RKO (cell line): ENCODE results near the gene NPB.
"Not testable (repeated sequence)": the region's sequence is repeated elsewhere in the genome, so short reads cannot be mapped to it uniquely, and the experiment has no call there.

Experiments used
- DNase-seq: peaks from one replicate; pipeline ENCODE4 v3.0.0-alpha.2; 2016; ENCODE audit warnings: low spot score

NPB gene

GRCh38 chr17:81912441-81913309, 10.6 kb downstream of the NPB start:
- no peak for DNase-seq

- DNase-seq = no peak
Observed at GRCh38 chr17:81913394-81914102, 11.5 kb downstream of the NPB start.

- DNase-seq = no peak
Observed at GRCh38 chr17:81914103-81914850, 12.2 kb downstream of the NPB start.

DNA sequence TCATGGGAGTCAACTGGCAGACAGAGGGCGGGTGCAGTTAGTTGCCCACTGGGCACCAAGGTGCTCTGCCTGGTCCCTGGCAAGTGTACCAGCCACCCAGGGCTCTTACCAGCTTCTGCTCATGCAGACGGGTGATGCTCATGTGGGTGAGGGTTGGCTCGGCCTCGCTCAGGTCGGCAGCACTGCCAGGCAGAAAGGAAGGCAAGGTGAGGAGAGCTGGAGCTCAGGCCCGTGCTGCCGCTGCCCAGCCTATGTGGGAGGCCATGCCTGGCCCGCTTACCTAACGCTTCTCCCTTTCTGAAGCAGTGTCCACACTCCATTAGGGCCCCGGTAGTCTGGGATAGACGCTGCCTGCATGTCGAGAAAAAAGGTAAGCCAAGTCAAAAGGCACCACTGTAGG, 13.3 kb downstream of the NPB start:
- no peak for DNase-seq

DNA sequence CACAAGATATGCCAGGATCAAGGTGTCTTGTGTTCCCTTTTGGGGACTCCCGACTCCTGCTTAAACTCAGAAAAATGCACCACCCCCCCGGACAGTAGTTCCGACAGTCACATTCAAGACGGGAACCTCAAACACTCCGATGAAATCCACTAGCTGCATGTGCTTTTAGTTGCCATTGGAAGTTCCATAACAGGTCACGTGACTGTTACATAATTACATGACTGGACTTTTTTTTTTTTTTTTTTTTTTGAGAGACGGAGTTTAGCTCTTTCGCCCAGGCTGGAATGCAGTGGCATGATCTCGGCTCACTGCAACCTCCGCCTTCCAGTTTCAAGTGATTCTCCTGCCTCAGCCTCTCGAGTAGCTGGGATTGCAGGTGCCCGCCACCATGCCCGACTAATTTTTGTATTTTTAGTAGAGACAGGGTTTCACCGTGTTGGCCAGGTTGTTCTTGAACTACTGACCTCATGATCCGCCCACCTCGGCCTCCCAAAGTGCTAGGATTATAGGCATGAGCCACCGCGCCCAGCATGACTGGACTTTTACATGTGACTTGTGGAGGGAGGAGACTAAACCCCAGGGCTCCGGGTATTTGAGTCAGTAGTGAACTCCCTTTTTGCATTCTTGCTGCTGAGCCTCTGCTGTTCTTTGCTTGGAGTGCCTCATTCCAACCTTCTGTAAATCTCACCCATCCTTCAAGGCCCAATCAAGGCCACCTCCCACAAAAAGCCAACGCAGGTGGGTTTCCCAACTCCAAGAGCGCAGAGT, 14.4 kb downstream of the NPB start:
- DNase-seq = peak; percentile 96

- DNase-seq = peak; percentile 79
Observed at GRCh38 chr17:81917565-81918332, 15.7 kb downstream of the NPB start, which contains the start of gene SIRT7. SIRT7 (minus strand) TSS chr17:81918176; CDS start chr17:81918131, 45 bp downstream.

DNA sequence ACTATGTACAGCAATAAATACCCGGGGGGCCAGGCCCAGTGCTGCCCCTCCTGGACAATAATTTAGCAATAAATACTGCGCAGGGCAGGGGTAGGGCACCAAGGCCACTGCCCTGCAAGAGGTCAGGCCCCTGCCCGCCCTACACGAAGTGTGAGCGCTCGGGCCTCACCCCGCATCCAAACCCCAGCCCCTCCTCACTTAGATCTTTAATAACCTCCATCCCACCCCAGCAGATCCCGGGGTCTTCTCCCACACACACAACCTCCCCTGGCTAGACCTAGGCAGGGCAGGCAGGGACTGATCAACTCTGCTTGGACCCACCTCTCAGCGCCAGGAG, 16.3 kb downstream of the NPB start:
- DNase-seq = not testable (repeated sequence)

DNA sequence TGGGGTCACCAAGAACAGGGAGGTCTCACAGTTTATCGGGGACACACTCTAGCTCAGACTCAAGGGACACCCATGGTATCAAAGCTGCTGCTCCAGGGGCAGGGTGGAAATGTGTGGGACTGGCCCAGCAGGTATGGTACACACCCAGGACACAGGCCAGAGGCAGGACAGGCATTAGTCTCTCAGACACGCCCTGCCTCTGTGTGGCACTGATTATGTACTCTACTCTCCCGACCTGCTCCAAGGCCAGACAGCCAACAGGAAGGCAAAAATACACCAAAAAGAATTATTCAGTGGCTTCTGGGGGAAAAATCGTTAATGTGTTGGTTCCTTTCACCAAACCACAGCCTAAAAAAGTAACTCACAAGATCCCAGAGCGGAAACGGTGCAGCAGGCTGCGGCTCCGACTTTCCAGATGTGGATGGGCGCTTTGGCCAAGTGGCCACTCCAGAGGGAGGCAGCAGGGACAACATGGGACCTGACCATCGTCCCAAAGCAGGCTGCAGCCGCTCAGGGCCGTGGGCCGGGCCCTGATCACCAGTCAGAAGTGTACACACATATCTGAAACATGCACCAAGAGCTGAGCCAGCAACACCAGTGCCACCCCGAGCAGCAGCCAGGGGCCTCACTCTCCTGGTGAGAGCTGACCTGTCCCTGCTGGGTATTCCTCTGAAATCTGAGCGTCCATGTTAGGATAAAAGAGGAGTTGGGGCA, 17.0 kb downstream of the NPB start:
- no peak for DNase-seq

DNA sequence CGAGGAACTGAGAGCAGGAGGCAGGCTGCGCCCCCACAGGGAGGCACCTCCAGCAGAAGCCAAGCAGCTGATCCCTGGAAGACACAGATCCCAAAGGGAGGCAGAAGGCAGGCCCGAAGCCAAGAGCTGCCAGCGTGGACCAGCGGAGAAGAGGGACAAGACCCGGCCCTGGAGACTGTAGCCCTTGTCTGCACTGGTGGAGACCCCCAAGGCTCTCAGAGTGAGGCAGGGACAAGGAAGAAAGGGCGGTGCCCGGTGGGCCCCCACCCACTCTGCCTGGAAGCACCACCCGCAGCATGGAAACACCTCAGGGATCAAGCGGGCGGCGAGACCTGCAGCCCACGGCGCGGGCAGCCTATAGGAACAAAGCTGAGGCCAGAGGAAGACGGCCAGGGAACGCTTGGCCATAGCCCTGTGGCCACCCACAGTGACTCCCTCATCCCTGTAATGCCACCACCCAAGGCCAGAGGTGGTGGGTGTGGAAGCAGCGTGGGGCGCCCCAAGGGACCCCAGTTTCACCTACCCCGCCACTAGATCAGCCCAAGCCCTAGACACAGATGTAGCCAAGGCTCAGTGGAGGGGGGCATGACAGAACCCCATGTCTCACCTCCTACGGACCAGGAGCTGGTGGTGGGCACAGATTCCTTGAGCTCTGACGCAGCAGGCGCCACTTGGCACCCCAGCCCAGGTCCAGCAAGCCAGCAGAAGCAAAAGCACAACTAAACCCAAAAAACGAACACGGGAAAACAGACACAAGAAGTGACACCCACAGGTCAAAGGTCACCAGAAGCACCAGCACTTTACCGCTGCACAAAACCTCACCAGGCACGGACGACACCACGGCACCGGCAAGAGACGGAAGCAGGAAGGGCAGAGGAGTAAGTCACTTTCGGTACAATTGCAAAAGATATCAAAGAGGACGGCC, 18.8 kb downstream of the NPB start:
- no peak for DNase-seq

DNA sequence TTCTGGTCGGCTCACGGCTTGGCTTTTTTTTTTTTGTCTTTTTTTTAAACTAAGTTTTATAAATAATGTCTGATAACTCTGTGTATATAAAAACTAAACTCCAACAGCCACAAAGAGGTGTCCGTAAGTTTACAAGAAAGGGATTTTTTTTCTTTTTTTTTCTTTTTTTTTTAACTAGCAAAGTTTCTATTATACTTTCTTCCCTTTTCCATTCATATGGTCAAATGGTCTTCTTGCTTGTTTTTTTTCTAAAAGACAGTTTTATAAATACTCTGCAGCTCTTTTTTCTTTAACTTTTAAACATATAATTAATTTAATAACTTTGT, 19.5 kb downstream of the NPB start:
- DNase-seq = no peak

- no peak for DNase-seq
Observed at GRCh38 chr17:81921996-81922565, 20.0 kb downstream of the NPB start.

GRCh38 chr17:81922566-81923301, 20.7 kb downstream of the NPB start:
- DNase-seq = no peak

- peak; percentile 54 for DNase-seq
Observed at GRCh38 chr17:81923302-81924260, 21.5 kb downstream of the NPB start.

- no peak for DNase-seq
Observed at GRCh38 chr17:81924557-81925532, 22.8 kb downstream of the NPB start.

DNA sequence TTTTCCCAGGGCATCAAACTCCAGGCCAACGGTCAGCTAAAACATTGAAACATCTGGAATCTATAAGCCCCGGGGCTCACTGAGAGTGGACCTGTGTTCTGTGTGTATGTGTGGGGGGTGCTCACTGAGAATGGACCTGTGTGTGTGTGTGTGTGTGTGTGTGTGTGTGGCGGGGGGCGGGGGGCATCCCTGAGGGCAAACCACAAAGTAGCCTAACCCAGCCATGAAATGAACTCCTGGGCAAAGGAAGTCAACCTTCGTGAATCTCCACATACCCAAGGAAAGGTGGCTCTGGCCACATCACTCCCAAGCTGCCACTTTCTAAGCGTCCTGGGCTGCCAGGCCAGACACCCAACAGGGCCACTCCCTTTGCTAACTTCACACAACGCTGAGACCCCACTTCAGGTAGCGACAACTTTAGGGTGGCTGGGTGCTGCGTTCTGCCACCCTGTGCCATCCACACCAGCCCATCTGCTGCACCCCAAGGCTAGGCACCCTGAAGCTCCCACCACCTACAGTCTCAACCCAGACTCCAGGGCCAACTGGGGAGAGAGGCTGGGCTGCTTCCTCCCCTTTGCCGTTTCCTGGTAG, 23.9 kb downstream of the NPB start:
- no peak for DNase-seq
